Stomach smooth muscle (tissue), 2 donors: Measurements from ENCODE around the gene DDX1.
"Not testable (repeated sequence)": the region's sequence is repeated elsewhere in the genome, so short reads cannot be mapped to it uniquely, and the experiment has no call there.

Experiments used
- H3K27ac ChIP-seq: one replicate; pipeline ENCODE4 v1.7.0; 2013; ENCODE audit warnings: mild to moderate bottlenecking, low read length, inconsistent platforms
- H3K27me3 ChIP-seq, 2 donors: one replicate each; pipeline ENCODE4 v1.7.0; 2013; ENCODE audit warnings: low read length in 2 of 2; ENCODE audit not compliant: insufficient read depth in 2 of 2, control insufficient read depth in 1 of 2
- H3K36me3 ChIP-seq, 2 donors: one replicate each; pipeline ENCODE4 v1.7.0; 2013; ENCODE audit warnings: low read length in 2 of 2; ENCODE audit not compliant: control insufficient read depth in 2 of 2, insufficient read depth in 2 of 2
- H3K4me1 ChIP-seq: one replicate; pipeline ENCODE4 v1.7.0; 2013; ENCODE audit warnings: low read length; ENCODE audit not compliant: control insufficient read depth, insufficient read depth
- H3K4me3 ChIP-seq, 2 donors: one replicate each; pipeline ENCODE4 v1.7.0; 2013; ENCODE audit warnings: low read length in 2 of 2
- H3K9ac ChIP-seq, 2 donors: one replicate each; pipeline ENCODE4 v1.7.0; 2013; ENCODE audit warnings: low read length in 2 of 2, mild to moderate bottlenecking in 1 of 2
- H3K9me3 ChIP-seq, 2 donors: one replicate each; pipeline ENCODE4 v1.7.0; 2013; ENCODE audit warnings: low read length in 2 of 2; ENCODE audit not compliant: control insufficient read depth in 2 of 2
- donor health status: healthy.
- donor health status: Pancreatic carcinoma.

Gene DDX1

DNA sequence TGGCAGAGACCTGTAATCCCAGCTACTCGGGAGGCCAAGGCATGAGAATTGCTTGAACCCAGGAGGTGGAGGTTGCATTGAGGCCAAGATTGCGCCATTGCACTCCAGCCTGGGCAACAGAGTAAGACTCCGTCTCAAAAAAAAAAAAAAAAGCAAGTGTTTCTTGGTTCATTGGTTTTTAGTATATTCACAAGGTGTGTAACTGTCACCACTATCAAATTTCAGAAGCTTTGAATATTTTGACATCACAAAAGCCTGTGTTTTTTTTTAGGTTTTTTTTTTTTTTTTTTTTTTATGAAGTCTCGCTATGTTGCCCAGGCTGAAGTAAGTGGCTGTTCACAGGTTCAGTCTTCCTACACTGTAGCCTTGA is 16.7 kb downstream of the DDX1 start:
- Histone ChIP-seq H3K4me1 (no peaks in the 10 kb centered on the region), H3K4me3 (no peak overlapping the region), H3K36me3 (peaks cover 28 to 54% of the 10 kb centered on the region in 2 donors), H3K9ac (no peak overlapping the region), H3K9me3 (no peaks in the 10 kb centered on the region), H3K27ac (no peak overlapping the region), H3K27me3 (no peaks in the 10 kb centered on the region)

- Histone ChIP-seq H3K4me1 (no peaks in the 10 kb centered on the region), H3K9me3 (no peaks in the 10 kb centered on the region), H3K4me3 (no peak overlapping the region), H3K27ac (no peak overlapping the region), H3K27me3 (no peaks in the 10 kb centered on the region), H3K9ac (no peak overlapping the region), H3K36me3 (peaks cover 28 to 43% of the 10 kb centered on the region in 2 donors)
These were observed 17.8 kb downstream of the DDX1 start for GRCh38 chr2:15609341-15610042.

DNA sequence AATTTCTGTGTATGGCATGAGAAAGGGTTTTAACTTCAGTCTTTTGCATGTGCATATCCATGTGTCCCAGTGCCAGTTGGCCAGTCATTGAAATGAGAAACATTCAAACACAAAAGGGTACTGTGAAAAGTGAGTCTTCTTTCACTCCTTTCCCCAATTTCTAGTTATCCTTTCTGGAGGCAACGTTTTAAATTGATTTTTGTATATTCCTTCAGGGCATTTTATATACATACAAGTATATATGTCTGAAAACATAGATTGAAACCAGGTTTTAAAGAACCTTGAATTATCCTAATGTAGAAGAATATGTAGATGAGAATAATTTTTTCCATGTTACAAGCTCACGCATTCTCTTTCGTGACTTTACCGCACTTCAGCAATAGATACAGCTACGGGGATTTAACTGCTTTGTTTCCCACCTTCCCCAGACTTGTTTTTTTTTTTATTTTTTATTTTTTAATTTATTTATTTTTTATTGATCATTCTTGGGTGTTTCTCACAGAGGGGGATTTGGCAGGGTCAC is 18.8 kb downstream of the DDX1 start:
- no peak overlapping the region for H3K27ac ChIP-seq
- H3K4me3 ChIP-seq, result no peak overlapping the region
- peaks cover 18 to 39% of the 10 kb centered on the region in 2 donors for H3K36me3 ChIP-seq
- no peaks in the 10 kb centered on the region for H3K4me1 ChIP-seq
- H3K9me3 ChIP-seq, result no peaks in the 10 kb centered on the region
- no peak overlapping the region for H3K9ac ChIP-seq
- no peaks in the 10 kb centered on the region for H3K27me3 ChIP-seq

DNA sequence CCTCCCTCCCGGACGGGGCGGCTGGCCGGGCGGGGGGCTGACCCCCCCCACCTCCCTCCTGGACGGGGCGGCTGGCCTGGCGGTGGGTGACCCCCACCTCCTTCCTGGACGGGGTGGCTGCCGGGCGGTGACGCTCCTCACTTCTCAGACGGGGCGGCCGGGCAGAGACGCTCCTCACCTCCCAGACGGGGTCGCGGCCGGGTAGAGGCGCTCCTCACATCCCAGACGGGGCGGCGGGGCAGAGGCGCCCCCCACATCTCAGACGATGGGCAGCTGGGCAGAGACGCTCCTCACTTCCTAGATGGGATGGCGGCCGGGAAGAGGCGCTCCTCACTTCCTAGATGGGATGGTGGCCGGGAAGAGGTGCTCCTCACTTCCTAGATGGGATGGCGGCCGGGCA is 20.4 kb downstream of the DDX1 start:
- H3K9ac ChIP-seq, H3K27ac ChIP-seq, H3K4me1 ChIP-seq, H3K9me3 ChIP-seq, H3K4me3 ChIP-seq, H3K27me3 ChIP-seq: not testable (repeated sequence)
- H3K36me3 ChIP-seq, result peaks cover 8 to 30% of the 10 kb centered on the region in 2 donors

- H3K9me3 ChIP-seq, result no peaks in the 10 kb centered on the region
- H3K27ac ChIP-seq, result no peak overlapping the region
- no peaks in the 10 kb centered on the region for H3K27me3 ChIP-seq
- H3K4me3 ChIP-seq, result no peak overlapping the region
- no peak overlapping the region for H3K9ac ChIP-seq
- peaks cover 11 to 28% of the 10 kb centered on the region in 2 donors for H3K36me3 ChIP-seq
- H3K4me1 ChIP-seq, result no peaks in the 10 kb centered on the region
These were observed 22.2 kb downstream of the DDX1 start for GRCh38 chr2:15613736-15614429.

DNA sequence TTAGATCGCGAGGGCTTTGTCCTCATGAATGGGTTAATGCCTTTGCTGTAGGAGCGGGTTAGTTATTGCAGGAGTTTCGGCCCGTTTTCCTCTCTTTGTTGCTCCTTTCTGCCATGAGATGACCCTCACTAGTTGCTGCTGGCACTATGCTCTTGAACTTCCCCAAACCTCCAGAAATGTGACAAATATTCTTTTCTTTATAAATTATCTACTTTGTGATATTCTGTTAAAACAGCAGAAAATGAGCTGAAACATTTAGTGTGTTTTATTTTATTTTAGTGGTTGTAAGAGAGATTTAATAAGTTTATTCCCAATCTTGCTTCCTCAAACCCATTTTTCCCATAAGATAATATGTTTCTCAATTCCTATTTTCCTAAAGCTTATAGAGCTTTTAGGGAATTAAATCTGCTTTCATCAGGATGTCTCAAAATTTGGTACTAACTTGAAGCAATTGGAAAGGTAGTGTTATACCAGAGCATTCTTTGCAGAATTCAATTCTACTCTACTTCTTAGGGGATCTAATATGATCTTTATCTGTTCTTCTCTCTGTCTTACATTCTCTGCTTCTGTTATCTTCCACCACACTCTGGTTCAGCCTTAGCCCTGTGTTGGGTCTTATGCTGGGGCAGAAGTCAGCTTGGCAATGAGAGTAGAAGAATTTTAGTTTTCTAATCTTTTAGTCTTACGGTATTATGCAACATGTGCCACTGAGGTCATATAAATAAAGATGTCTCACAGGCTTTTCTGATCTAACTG is 23.1 kb downstream of the DDX1 start:
- peaks cover 14 to 34% of the 10 kb centered on the region in 2 donors for H3K36me3 ChIP-seq

DNA sequence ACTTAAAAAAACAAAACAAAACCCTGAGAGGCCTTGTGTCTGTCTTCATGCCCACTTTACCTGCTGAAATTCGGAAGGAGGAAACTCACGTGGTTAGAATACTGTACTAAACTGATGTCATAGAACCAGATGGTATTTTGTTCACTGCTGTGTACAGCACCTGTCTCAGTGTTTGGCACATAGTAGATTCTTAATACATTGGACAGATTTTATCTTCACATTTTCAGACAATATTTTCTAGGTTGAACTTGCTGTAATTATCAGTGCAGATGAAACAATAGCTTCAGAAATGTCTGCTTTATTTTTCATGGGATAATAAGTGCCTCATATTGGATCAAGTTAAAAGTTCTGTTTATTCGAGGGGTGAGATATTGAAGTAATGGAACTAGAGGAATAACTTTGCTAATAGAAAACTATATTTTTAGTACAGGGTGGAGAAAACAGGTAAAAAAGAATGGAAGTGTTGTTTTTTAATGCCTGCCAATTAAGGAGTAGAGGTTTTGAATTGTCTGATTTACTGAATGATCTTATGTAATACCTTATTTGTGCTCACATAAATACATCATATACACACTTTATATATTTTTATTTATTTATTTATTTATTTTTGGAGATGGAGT is 23.7 kb downstream of the DDX1 start:
- H3K9me3 ChIP-seq, result no peaks in the 10 kb centered on the region
- H3K9ac ChIP-seq, result no peak overlapping the region
- no peaks in the 10 kb centered on the region for H3K27me3 ChIP-seq
- peaks cover 16 to 33% of the 10 kb centered on the region in 2 donors for H3K36me3 ChIP-seq
- no peak overlapping the region for H3K27ac ChIP-seq
- H3K4me3 ChIP-seq, result no peak overlapping the region
- H3K4me1 ChIP-seq, result no peaks in the 10 kb centered on the region

More for the DNA sequence above, 23.1 kb downstream of the DDX1 start:
- no peak overlapping the region for H3K27ac ChIP-seq
- H3K27me3 ChIP-seq, result no peaks in the 10 kb centered on the region
- no peak overlapping the region for H3K4me3 ChIP-seq
- H3K9ac ChIP-seq, result no peak overlapping the region
- no peaks in the 10 kb centered on the region for H3K9me3 ChIP-seq
- no peaks in the 10 kb centered on the region for H3K4me1 ChIP-seq

GRCh38 chr2:15616429-15616828 is 24.8 kb downstream of the DDX1 start:
- H3K27ac ChIP-seq, result no peak overlapping the region
- H3K36me3 ChIP-seq, result peaks cover 20 to 39% of the 10 kb centered on the region in 2 donors
- no peaks in the 10 kb centered on the region for H3K4me1 ChIP-seq
- H3K27me3 ChIP-seq, result no peaks in the 10 kb centered on the region
- no peak overlapping the region for H3K4me3 ChIP-seq
- H3K9me3 ChIP-seq, result no peaks in the 10 kb centered on the region
- H3K9ac ChIP-seq, result no peak overlapping the region

- Histone ChIP-seq H3K9ac (no peak overlapping the region), H3K27ac (no peak overlapping the region), H3K4me1 (no peaks in the 10 kb centered on the region), H3K4me3 (no peak overlapping the region), H3K27me3 (no peaks in the 10 kb centered on the region), H3K9me3 (no peaks in the 10 kb centered on the region), H3K36me3 (peaks cover 22 to 43% of the 10 kb centered on the region in 2 donors)
These were observed 25.4 kb downstream of the DDX1 start for GRCh38 chr2:15616850-15617777.
